ENCODE measurements around the gene GIMD1. TPM values are rescaled to one million over a fixed set of nuclear protein-coding genes. Genes with fewer than 3 reads are reported as not detected.
"Not testable (repeated sequence)": the region's sequence is repeated elsewhere in the genome, so short reads cannot be mapped to it uniquely, and the experiment has no call there.

Gene GIMD1
- total RNA-seq, 1 experiment from 2014 or later = not detected

GRCh38 chr4:106351016-106351415, 17.6 kb downstream of the GIMD1 start:
- DNase-seq (ENCODE audit: low read depth) = no peak

DNA sequence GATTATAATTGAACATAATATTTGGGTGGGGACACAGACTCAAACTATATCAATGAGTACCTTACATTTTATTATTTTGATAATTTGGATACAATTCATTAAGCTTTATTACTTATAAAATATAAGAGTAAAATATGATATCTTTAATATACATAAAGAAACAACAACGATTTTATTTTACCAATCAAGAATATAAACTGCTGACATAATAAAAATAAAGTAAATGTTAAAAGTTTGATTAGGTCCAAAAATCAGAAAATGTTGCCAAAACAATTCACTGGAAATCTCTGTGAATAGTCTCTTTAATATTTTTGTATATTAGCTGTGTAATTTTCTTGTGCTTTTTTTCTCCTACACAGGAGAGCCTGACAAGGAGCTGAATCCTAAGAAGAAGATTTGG, 21.4 kb downstream of the GIMD1 start:
- no peak for DNase-seq (ENCODE audit: low read depth)

DNA sequence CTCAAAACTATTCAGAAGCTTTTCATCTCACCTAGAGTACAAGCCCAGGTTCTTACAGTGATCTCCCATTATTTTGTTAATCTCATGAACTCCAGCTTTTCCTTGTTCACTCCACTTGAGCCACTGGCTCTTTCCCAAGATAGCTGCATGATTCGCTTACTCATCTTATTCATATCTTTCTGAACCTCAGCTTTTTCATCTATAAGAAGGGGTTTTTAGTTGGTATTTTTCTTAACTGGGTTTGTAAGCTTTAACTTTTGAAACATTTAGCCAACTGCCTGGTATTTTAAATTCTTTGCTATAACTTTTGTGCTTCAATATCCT, 24.0 kb downstream of the GIMD1 start:
- DNase-seq (ENCODE audit: low read depth) = no peak

- no peak for DNase-seq (ENCODE audit: low read depth)
These were observed 24.5 kb downstream of the GIMD1 start for GRCh38 chr4:106343865-106344646.

DNA sequence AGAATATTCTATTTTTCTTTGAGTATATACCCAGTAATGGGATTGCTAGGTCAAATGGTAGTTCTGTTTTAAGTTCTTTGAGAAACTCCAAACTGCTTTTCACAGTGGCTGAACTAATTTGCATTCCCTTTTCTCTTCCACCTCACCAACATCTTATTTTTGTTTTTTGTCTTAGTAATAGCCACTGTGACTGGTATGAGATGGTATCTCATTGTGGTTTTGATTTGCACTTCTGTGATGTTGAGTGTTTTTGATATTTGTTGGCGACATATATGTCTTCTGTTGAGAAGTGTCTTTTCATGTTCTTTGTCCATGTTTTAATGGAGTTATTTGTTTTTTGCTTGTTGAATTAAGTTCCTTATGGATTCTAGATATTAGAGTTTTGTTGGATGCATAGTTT, 27.8 kb downstream of the GIMD1 start:
- no peak for DNase-seq (ENCODE audit: low read depth)

DNA sequence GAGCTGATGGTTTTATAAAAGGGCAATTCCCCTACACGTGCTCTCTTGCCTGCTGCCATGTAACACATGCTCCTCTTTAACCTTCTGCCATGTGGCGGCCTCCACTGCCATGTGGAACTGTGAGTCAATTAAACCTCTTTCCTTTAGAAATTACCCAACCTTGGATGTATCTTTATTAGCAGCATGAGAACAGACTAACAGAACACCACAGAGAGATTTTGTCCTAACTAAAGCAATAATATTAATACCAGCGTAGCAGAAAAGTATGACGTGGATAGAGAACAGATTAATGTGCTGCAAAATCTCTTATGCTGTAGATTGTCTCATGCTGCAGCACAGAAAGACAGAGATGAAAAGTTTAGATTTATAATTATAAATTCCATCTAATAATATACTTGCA, 29.1 kb downstream of the GIMD1 start:
- DNase-seq (ENCODE audit: low read depth) = no peak

DNA sequence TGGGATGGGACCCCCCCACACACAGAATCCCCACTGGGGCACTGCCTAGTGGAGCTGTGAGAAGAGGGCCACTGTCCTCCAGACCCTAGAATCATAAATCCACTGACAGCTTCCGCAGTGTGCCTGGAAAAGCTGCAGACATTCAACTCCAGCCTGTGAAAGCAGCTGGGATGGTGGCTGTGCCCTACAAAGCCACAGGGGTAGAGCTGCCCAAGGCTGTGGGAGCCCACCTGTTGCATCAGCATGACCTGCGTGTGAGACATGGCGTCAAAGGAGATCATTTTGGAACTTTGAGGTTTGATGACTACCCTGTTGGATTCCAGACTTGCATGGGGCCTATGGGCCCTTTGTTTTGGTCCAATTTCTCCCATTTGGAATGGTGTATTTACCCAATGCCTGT, 29.9 kb downstream of the GIMD1 start:
- DNase-seq (ENCODE audit: low read depth) = no peak

DNA sequence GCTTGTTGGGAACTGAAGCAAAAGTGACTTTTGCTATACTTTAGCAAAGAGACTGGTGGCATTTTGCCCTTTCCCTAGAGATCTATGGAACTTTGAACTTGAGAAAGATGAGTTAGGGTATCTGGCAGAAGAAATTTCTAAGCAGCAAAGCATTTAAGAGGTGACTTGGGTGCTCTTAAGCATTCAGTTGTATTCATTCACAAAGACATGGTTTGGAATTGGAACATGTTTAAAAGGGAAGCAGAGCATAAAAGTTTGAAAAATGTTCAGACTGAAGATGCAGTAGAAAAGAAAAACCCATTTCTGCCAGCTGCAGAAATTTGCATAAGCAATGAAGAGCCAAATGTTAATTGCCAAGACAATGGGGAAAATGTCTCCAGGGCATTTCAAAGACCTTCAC, 30.7 kb downstream of the GIMD1 start:
- no peak for DNase-seq (ENCODE audit: low read depth)

DNA sequence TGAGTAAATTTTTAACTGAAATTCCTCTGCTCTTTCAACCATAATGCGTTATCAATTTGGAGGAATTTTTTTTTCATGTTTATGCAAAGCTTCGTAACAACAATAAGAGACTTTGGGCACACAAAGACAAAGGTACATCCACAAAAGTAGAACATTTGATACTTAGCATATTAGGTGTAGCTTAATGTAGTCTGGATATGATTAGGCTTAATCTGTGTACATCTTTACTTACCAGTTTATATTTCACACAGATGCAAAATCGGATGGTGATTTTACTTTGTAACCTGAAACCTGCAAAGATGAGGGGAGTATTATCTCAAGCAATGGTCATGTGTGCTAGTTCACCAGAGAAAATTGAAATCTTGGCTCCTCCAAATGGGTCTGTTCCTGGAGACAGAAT, 32.0 kb downstream of the GIMD1 start:
- no peak for DNase-seq (ENCODE audit: low read depth)

DNA sequence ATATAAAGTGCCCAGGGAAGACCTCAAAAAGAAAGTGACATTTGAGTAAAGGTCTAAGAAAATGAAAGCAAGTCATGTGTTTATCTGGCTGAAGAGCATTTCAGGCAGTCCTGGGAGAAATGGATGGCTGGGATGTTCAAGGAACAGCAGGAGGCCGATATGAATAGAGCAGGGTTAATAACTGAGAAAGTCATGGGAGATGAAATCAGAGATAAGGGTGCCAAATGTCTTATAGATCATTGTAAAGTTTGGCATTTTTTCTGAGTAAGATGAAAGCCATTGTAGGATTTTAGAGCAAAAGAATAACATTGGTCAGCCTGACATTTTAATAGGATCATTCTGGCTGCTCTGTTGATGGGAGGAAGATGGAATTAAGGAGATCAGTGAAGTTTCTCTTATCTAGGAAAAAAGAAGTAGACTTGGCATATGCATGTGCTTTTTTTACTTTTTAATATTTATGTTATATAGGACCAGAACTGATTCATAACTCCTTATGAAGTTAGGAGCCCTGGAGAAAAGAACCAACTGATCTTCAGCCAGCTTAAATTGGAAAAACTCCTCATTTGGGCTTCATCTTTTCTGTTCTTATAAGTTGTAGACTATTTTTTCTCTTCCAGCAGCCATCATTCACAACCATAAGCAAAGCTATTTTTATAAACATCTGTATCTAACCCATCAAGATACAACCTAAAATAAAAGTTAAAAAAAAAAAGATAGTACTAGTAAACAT, 33.7 kb downstream of the GIMD1 start:
- no peak for DNase-seq (ENCODE audit: low read depth)

- no peak for DNase-seq (ENCODE audit: low read depth)
These were observed 35.4 kb downstream of the GIMD1 start for GRCh38 chr4:106333186-106333585.

GRCh38 chr4:106329041-106329618, 39.4 kb downstream of the GIMD1 start:
- DNase-seq (ENCODE audit: low read depth) = peak; percentile 17

GRCh38 chr4:106325800-106326199, 42.8 kb downstream of the GIMD1 start:
- no peak for DNase-seq (ENCODE audit: low read depth)

- DNase-seq (ENCODE audit: low read depth) = no peak
These were observed 45.5 kb downstream of the GIMD1 start for GRCh38 chr4:106323119-106323518.

DNA sequence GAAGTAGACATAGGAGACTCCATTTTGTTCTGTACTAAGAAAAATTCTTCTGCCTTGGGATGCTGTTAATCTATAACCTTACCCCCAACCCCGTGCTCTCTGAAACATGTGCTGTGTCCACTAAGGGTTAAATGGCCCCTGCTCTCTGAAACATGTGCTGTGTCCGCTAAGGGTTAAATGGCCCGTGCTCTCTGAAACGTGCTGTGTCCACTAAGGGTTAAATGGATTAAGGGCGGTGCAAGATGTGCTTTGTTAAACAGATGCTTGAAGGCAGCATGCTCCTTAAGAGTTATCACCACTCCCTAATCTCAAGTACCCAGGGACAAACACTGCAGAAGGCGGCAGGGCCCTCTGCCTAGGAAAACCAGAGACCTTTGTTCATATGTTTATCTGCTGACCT, 46.8 kb downstream of the GIMD1 start:
- not testable (repeated sequence) for DNase-seq (ENCODE audit: low read depth)

DNA sequence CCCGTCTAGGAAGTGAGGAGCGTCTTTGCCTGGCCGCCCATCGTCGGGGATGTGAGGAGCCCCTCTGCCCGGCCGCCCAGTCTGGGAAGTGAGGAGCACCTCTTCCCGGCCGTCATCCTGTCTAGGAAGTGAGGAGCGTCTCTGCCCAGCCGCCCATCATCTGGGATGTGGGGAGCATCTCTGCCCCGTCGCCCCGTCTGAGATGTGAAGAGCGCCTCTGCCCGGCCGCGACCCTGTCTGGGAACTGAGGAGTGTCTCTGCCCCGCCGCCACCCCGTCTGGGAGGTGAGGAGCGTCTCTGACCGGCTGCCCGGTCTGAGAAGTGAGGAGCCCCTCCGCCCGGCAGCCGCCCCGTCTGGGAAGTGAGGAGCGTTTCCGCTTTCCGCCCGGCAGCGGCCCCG, 47.4 kb downstream of the GIMD1 start:
- DNase-seq (ENCODE audit: low read depth) = not testable (repeated sequence)

DNA sequence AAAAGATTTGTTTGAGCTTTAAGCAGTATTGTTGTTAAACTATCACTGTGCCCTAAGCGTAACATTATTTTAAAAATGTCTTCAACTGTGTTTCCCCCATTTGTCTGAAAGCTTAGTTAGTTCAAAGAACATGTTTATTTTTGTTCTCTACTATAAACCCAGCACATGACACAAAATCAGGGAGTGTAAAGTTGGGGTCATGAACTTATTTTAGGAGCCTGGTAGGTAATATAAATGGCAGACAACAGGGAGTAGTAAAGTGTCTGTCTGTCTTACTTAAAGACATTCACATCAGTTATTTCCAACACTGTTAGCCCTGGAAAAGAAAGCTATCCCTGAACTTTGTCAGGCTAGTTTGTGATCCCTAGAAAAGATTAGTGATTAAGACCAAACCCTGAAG, 48.3 kb downstream of the GIMD1 start:
- no peak for DNase-seq (ENCODE audit: low read depth)

DNA sequence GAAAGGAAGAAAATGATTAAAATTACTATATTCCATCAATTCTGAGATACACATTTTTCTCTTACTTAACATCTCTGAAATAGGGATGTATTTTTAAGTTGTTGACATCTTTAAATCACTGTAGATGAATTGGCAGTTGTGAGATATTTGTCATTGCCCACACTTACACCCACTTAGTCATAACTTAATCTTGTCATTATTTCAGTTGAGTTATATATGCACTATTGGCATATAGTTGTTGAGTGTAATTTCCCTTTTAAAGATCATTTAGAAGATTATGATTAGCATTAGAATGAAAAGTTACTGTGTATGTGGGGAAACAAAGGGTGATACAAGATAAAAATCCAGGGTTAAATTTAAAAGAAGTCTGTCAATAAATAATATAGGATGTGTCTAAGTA, 50.1 kb downstream of the GIMD1 start:
- no peak for DNase-seq (ENCODE audit: low read depth)

- DNase-seq (ENCODE audit: low read depth) = no peak
These were observed 50.8 kb downstream of the GIMD1 start for GRCh38 chr4:106317815-106318214.

- no peak for DNase-seq (ENCODE audit: low read depth)
These were observed 51.7 kb downstream of the GIMD1 start for GRCh38 chr4:106316773-106317409.

- DNase-seq (ENCODE audit: low read depth) = peak; percentile 83
These were observed 52.4 kb downstream of the GIMD1 start, which contains the start of the genes AIMP1 and TBCK for GRCh38 chr4:106315968-106316772. Gene AIMP1, plus strand, starts transcription at chr4:106316550. Its CDS starts 8,460 bp downstream, at chr4:106325010. Gene TBCK, minus strand, starts transcription at chr4:106316209. Its CDS starts 7,249 bp downstream, at chr4:106308960.
